Measurements from ENCODE around the gene CFAP97D2.
"Not testable (repeated sequence)": the region's sequence is repeated elsewhere in the genome, so short reads cannot be mapped to it uniquely, and the experiment has no call there.

CFAP97D2 gene

DNA sequence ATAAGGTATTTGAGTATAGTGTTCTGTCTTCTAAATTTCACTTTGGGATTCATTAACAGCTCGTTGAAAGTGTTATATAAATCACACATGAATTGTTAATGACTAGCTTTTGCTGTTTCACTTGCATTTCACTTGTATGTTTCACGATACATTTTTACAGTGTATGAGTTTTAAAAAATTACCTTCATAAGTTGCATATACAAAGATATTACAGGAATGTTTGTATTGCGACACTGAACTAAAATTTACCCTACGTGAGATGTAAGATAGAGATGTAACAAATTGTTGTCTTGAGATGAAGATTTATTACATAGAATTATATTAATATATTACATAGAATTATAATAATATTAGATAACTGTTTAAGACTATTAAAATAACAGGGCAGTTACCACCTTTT, 57.2 kb downstream of the CFAP97D2 start:
- DNase-seq, result no peak

DNA sequence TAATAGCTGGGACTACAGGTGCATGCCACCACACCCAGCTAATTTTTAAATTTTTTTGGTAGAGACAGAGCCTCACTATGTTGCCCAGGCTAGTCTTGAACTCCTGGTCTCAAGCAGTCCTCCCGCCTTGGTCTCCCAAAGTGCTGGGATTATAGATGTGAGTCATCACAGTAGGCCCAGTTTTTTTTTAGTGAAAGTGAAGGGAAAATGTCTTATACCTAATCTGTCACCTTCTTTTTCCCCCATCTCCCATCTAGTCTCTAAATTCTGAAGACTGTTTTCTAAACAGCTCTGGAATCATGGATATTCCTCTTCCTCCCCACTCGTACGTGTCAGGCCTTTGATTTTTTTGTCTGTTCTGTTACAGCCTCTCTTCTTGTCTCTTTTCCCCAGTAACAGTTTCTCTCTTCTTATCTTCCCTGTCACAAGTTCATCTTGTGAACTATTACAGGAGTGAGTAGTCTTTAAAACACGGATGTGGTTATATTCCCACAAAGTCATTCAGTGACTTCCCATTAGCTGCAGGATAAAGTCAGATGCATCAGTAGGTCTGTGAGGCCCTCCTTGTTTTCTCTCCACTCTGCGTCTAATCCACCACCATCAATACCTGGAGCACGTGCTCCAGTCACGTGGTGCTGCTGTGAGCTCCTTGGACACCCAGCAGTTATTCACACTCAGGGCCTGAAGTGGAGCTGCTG, 58.5 kb downstream of the CFAP97D2 start:
- no peak for DNase-seq

DNA sequence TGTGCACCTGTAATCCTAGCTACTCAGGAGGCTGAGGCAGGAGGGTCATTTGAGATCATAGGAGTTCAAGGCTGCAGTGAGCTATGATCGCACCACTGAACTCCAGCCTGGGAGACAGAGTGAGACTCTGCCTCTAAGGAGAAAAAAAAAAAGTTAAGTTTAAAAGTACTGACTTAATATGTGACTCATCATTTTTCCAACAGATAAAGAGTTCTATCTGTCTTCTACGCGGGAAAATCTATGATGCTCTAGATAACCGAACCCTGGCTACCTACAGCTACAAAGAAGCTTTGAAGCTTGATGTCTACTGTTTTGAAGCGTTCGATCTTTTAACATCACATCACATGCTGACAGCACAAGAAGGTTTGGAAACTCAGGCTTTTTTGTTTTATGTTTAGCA, 62.9 kb downstream of the CFAP97D2 start:
- DNase-seq, result no peak

DNA sequence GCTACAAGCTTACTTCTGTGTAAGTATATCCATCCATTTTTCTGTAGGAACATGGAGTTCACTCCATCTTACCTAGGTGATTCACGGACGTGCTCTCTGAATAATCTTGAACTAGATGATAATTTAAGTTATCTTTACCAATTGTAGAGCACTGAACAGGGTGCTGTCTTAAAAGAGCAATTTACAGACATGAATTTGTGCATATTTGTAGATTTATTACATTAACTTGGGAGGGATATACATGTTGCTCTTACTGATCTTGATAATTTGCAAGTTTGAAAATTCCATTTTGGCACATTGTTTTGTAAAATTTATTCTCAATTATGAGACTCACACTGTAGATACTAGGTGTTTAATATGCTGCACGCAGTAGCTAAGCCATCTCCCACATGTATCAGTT, 64.9 kb downstream of the CFAP97D2 start:
- no peak for DNase-seq

DNA sequence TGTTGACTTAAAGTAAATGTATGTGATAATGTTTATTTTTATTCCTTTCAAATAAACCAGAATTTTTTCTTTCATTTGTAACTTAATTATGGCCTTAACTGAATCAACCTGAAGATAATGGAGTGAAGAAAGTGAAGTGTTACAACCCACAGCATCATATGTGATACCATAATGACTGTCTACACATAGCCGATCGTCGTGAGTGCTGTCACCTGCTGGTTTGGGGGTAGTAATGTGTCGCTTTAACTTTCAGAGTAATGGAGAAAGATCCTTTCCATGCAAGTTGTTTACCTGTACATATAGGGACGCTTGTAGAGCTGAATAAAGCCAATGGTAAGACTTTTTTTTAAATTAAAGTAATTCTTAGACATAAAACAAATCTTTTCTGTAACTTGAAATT, 65.6 kb downstream of the CFAP97D2 start:
- DNase-seq, result no peak

DNA sequence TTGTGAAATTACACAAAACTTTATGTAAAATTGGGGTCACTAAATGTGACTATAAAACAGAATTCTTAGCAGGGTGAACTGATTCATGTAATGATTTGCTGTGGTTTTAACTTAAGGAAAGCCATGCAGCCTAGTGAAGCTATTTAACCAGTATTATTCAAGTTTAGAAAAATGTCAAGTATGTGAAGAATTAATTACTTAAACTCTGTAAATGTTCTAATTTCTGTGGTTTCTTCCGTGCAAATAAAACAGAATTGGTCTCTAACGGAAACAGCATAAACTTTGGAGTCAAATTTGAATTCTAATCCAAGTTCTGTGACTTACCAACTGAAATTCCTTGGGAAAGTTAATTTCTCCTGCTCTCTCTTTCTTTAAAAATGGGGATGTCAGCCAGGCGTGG, 69.0 kb downstream of the CFAP97D2 start:
- DNase-seq, result no peak

DNA sequence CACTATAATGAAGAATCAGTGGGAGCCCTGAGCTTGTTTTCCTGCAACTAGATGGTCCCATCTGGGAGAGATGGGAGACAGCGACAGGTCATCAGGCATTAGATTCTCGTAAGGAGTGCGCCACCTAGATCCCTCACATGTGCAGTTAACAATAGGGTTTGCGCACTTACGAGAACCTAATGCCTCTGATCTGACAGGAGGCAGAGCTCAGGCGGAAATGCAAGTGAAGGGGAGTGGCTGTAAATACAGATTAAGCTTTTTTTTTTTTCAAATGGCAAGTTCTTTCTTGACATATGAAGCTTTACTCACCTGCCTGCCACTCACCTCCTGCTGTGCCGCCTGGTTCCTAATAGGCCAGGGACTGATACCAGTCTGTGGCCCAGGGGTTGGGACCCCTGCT, 70.0 kb downstream of the CFAP97D2 start:
- no peak for DNase-seq

DNA sequence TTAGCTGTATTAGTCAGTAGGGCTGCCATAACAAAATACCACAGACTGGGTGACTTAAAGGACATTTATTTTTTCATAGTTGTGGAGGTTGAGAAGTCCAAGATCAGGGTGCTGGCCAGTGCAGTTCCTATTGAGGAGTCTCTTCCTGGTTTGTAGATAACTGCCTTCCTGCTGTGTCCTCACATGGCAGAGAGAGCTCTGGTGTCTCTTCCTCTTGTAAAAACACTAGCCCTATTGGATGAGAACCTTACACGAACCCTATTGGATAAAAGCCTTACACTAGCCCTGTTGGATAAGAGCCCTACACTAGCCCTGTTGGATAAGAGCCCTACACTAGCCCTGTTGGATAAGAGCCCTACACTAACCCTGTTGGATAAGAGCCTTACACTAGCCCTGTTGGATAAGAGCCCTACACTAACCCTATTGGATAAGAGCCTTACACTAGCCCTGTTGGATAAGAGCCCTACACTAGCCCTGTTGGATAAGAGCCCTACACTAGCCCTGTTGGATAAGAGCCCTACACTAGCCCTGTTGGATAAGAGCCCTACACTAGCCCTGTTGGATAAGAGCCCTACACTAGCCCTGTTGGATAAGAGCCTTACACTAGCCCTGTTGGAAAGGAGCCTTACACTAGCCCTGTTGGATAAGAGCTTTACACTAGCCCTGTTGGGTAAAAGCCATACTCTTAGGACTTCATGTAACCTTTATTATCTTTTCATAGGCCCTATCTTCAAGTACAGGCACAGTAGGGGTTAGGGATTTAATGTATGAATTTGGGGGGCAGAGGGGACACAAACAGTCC, 72.8 kb downstream of the CFAP97D2 start:
- not testable (repeated sequence) for DNase-seq

DNA sequence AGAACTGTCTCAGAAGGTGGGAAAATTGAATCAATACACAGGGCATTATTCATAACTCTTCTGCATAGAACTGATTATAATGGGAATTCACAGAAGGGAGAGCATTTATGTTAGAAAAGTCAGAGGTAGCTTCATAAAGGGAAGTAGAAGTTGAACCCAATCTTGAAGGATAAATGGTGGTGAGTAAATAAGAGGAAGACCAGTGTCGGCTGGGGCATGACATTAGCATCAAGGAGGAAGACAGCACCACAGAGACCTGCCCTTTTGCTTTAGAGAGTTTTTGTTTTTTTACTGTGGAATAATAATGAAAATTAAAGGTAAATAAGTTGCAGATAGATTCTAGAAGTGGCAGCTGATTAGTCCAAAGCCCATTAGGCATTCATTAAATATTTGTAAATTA, 77.5 kb downstream of the CFAP97D2 start:
- no peak for DNase-seq

DNA sequence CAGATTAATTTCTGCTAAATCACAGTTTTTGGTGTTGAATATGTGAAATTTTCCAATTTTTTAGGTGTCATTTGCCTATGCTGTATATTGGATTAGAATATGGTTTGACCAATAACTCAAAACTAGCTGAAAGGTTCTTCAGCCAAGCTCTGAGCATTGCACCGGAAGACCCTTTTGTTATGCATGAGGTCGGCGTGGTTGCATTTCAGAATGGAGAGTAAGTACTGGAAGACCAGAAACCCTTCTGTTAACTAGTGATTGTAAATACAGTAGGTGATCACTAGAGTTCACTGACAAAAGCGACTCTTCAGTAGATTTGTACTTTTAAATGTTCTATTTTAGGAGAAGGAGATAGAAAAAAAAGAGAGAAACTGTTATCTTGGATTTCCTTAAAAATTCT, 78.0 kb downstream of the CFAP97D2 start:
- DNase-seq, result no peak

DNA sequence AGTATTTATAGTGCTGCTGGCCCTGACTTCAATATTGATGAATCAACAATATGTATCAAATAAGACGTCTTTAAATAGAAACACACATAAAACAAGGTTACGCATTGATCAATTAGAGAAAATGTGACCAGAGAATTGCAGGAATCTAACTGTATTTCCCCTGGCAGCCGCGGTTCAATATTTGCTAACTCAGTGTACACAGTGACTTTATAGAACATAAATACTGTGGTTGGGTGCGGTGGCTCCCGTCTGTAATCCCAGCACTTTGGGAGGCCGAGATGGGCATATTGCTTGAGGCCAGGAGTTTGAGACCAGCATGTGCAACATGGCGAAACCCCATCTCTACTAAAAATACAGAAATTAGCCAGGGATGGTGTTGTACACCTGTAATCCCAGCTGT, 79.5 kb downstream of the CFAP97D2 start:
- DNase-seq, result no peak

DNA sequence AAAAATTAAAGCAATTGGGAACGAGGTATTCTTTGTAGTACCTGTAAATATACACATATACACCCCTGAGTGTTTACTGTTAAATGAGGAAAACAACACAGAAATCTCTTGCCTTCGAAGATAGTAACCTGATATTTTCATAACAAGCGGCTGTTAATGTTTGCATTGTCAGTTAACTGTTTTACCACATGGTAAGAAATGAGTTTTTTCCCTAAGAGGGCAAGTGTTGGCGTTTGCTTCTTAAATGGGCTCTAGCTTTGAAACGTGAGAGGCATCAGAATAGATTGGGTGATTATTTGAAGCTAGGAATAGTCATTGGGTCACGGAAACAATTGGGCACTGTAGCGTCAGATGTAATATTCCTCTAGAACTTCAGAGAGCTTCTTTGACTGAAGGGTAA, 80.3 kb downstream of the CFAP97D2 start:
- DNase-seq, result no peak

DNA sequence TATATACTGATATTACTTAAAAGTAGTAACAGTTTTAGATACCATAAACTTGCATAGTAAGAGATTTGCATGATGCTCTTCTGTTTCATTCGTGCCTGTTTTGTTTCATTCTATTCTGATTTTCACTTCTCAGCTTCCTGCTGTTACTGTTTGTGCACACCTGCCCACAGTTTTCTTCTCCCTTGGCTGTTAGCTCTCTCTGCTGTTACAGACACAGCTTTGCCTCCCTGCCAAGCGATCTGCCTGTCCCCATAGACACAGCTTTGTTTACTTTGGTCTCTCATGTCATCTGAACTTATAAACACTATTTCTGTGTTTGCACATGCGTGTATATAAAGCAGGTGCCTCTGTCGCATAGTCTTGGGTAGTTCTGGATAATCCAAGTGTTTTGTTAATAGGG, 80.9 kb downstream of the CFAP97D2 start:
- no peak for DNase-seq

DNA sequence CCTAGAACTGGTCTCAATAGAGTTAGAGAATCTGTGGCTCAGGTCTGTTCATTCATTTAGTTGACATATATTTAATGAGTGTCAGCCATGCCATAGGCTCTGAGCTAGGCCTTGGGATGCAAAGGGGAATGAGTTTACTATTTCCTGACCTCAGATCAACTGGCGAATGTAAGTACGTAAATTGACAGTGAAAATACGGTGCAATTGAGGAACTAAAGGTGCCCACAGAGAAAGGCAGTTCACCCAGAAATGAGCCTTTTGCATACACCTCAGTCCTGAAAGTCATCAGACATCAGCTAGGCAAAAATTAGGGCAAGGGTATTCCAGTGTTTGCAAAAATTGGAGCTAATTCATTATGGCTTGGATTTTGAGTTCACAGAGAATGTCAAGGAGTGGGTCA, 81.8 kb downstream of the CFAP97D2 start:
- DNase-seq, result no peak

DNA sequence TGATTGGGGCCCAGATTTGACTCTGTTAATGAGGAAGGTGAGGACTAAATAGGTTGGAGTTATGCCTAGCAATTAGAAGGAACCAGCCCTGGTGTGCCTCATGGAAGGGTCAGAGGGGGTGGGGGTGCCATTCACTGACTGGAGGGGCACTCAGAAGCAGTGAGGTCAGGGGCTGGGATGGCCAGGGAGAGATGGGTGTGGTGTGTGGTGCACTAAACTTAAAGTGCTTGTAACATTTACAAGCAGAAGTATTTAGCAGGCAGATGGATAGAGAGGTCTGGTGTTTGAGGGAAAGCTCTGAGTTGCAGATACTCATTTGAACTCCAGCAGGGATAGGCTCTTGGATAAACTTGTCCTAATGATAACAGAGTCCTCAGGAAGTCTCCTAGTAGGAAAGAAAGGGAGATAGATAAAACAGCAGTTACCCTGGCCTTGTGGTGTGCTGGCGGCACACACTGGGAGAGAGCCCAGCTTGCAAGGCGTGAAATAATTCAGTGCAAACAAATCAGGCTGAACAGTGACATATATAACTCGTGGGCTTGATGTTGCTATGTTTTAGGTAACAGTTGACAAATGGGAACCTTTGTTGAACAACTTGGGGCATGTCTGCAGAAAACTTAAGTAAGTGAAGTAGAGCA, 82.4 kb downstream of the CFAP97D2 start:
- DNase-seq, result no peak

DNA sequence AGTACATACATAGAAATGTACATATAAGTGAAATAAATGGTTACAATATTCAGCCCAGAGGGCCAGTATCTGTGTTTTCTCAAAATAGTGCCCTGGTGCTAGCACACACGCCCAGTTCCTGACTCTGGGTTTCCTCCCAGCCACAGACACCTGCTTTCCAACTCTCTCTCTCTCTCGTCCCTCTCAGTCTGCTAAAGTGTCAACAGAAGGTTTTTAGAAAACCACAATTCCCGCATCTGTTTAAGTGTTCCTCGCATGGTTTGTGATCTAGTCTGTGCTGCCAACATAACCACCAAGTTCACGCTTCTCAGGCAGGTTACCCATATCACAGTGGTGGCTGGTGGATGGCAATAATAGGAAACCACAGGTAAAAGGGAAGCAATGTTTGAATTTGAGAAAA, 84.5 kb downstream of the CFAP97D2 start:
- no peak for DNase-seq

DNA sequence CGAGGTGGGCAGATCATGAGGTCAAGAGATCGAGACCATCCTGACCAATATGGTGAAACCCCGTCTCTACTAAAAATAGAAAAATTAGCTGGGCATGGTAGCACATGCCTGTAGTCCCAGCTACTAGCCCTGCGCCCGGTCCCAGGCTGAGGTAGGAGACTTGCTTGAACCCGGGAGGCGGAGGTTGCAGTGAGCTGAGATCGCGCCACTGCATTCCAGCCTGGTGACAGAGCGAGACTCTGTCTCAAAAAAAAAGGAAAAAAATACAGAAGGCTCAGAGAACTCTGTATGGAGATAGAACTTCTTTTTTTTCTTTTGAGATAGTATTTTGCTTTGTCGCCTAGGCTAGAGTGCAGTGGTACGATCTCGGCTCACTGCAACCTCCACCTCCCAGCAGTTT, 85.3 kb downstream of the CFAP97D2 start:
- DNase-seq, result not testable (repeated sequence)

DNA sequence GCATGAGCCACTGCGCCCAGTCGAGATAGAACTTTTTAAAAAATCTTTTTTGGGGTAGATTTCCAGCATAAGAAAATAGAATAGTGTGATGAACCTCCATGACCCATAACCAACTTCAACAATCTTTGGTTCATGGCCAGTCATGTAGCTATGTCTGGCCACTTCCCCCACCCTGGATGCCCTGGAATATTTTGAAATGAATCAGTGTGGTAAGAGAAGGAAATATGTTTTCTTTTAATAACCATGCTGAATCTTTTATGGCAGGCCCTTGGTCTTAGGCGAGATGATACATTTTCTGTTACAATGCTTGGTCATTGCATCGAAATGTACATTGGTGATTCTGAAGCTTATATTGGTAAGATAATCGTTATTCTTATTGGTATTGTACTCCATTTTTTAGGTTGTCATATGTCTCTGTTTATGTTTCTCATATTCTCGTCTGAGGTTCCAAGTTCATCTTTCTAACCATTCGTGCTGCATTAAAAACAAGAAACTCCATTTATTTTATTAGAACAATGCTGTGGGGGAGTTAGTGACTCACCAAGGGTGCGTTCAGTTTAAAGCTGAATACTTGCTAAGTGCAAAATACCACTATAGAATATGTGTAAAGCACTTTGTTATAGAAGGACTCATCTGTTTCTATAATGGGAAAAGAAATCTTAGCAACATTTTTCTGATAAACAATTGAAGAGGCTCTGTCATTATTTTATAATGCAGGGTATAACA, 86.0 kb downstream of the CFAP97D2 start:
- no peak for DNase-seq

DNA sequence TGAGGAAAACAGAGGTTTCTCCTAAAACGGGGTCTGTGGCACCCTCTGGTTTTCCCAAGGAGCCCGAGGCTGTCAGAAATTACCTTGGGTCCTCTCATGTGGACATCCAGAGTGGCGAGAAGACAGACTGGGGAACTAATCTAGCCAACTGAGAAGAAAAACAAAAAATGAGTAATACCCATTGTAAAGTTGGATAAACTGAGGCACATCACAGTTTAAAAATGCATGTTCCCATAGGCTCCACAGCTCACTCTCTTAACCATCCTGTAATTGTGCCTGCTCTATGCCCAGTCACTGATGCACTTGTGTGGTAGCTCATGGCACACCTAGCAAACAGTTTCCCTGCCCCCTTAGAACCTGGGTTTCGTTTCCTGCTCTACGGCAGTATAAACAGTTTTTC, 87.2 kb downstream of the CFAP97D2 start:
- DNase-seq, result no peak

DNA sequence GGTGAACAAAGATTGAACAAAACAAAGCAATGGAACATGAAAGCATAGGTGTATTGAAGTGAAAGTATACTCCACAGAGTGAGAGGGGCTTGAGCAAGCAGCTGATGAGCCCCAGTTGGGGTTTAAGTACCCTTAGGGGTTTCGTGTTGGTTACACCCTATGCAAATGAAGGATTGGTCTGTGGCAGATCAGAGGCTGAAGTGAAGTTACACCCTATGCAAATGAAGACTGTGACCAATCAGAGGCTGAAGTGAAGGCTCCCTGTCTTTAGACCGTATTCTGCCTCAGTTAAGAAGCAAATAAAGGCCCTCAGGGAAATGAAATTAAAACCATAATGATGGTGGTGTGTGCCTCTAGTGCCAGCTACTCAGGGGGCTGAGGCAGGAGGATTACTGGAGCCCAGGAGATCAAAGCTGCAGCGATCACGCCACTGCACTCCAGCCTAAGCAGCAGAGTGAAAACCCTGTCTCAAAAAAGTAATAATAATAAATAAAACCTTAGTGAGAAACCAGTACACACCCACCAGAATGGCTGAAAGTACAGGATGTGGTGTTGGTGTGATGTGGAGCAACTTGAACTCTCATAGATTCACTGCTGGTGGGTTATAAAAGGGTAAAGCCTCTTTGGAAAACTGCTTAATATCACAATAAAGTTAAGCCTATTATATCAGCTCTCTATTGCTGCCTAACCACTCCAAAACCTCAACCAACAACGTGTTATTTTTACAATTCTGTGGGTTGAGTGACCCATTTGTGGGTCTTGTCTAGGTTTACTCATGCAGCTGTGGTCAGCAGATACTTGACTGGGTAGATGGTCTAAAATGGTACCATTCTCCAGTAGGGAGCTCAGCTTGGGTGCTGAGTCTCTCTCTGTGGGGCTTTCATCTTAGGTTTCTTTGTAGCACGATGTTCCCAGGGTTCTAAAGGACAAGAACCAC, 89.6 kb downstream of the CFAP97D2 start:
- DNase-seq, result no peak

DNA sequence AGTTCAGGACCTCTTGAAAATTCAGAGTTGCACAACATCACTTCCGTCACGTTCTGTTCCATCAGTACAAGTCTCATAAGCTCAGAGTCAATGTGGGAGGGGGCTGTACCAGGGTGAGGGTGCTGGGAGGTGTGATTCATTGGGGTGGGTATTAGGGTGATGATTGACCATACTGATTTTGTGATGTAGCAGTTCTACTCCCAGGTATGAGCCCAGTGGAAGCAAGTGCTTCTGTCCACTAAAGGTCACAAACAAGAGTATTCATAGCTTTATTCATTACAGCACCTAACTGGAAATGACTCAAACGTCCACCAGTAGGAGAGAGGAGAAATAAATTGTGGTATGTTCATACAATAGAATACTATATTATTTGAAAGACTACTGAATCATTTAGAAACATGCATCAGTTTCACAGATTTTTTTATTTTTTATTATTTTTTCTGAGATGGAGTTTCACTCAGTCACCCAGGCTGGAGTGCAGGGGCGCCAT, 90.3 kb downstream of the CFAP97D2 start:
- no peak for DNase-seq

All from midbrain (tissue), 1 donor.